Thyroid gland (tissue), 4 donors: ENCODE measurements around the gene SND1.

Experiments
- CTCF ChIP-seq, 6 experiments: fragments of 200-600 bp in 3 of 6; fragments of 450-650 bp in 3 of 6; sonication (generic) in 3 of 6; IDR thresholded peaks; one replicate each; pipeline ENCODE4 v1.5.1; 2016 to 2019; ENCODE audit warnings: antibody characterized with exemption in 6 of 6, mild to moderate bottlenecking in 2 of 6, inconsistent platforms in 1 of 6, moderate library complexity in 1 of 6
- POLR2A ChIP-seq, 2 donors: fragments of 450-650 bp; IDR thresholded peaks; one replicate each; pipeline ENCODE4 v1.6.1; 2017; ENCODE audit warnings: antibody characterized with exemption in 2 of 2, mild to moderate bottlenecking in 2 of 2, moderate library complexity in 1 of 2

DNA sequence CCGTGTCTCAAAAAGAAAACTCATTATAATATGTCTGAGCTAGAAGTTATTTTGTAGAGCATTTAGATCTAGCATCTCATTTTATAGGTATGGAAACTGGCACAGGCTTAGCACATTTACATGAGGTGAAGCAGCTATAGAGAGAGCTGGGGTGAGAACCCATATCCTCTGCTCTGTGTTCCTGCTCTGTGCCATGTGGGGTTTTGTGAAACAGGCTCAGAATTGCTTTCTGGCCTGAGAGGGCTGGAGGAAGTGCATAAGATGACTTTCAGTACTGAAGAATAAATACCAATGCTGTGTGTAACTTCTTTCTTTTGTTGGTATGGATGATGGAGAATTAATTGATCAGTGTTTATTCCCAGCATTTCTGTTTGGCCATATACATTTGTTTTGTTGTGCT is 220.1 kb downstream of the SND1 start:
- TF ChIP-seq CTCF (IDR thresholded peaks at IDR 0.05) (no peak), POLR2A (IDR thresholded peaks at IDR 0.05) (no peak)
